ENCODE results near the gene C1orf174. TPM values are rescaled to one million over a fixed set of nuclear protein-coding genes. Genes with fewer than 3 reads are reported as not detected.

C1orf174 gene
- total RNA-seq, 3 donors from 2014 or later = 17.6 to 24.9 (median 18.1) TPM

GRCh38 chr1:3940081-3940753 lies 40.1 kb upstream of the C1orf174 start:
- DNase-seq (ENCODE audit: low spot score in 2 of 2) = no peak
- Histone ChIP-seq H3K27me3 (peaks cover 0 to 43% of the 10 kb centered on the region in 2 donors), H3K36me3 (no peaks in the 10 kb centered on the region), H3K9me3 (peaks cover 4 to 11% of the 10 kb centered on the region in 2 donors), H3K4me3 (no peak overlapping the region), H3K27ac (no peak overlapping the region), H3K4me1 (no peaks in the 10 kb centered on the region)
- intact Hi-C loops (cut with DNase I; ENCODE audit: low total_unique reads) = no loop called here
- no peak for TF ChIP-seq POLR2A (IDR thresholded peaks at IDR 0.05)

GRCh38 chr1:3939242-3940080 lies 39.4 kb upstream of the C1orf174 start:
- H3K9me3 ChIP-seq = peaks cover 5 to 11% of the 10 kb centered on the region in 2 donors
- no peak for TF ChIP-seq POLR2AphosphoS5 (IDR thresholded peaks at IDR 0.05)
- TF ChIP-seq, protein P1, sequence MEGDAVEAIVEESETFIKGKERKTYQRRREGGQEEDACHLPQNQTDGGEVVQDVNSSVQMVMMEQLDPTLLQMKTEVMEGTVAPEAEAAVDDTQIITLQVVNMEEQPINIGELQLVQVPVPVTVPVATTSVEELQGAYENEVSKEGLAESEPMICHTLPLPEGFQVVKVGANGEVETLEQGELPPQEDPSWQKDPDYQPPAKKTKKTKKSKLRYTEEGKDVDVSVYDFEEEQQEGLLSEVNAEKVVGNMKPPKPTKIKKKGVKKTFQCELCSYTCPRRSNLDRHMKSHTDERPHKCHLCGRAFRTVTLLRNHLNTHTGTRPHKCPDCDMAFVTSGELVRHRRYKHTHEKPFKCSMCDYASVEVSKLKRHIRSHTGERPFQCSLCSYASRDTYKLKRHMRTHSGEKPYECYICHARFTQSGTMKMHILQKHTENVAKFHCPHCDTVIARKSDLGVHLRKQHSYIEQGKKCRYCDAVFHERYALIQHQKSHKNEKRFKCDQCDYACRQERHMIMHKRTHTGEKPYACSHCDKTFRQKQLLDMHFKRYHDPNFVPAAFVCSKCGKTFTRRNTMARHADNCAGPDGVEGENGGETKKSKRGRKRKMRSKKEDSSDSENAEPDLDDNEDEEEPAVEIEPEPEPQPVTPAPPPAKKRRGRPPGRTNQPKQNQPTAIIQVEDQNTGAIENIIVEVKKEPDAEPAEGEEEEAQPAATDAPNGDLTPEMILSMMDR (IDR thresholded peaks at IDR 0.05) = no peak
- TF ChIP-seq POLR2A (IDR thresholded peaks at IDR 0.05) = no peak
- DNase-seq (ENCODE audit: low spot score in 2 of 2) = no peak
- H3K27me3 ChIP-seq = peaks cover 0 to 46% of the 10 kb centered on the region in 2 donors
- H3K36me3 ChIP-seq = no peaks in the 10 kb centered on the region
- intact Hi-C loops (cut with DNase I; ENCODE audit: low total_unique reads) = loop anchor here (5.0 kb wide), 1 partner anchor 1022 kb away; no protein-coding TSS in a partner anchor
- H3K4me3 ChIP-seq = no peak overlapping the region
- no peak overlapping the region for H3K27ac ChIP-seq
- no peaks in the 10 kb centered on the region for H3K4me1 ChIP-seq

DNA sequence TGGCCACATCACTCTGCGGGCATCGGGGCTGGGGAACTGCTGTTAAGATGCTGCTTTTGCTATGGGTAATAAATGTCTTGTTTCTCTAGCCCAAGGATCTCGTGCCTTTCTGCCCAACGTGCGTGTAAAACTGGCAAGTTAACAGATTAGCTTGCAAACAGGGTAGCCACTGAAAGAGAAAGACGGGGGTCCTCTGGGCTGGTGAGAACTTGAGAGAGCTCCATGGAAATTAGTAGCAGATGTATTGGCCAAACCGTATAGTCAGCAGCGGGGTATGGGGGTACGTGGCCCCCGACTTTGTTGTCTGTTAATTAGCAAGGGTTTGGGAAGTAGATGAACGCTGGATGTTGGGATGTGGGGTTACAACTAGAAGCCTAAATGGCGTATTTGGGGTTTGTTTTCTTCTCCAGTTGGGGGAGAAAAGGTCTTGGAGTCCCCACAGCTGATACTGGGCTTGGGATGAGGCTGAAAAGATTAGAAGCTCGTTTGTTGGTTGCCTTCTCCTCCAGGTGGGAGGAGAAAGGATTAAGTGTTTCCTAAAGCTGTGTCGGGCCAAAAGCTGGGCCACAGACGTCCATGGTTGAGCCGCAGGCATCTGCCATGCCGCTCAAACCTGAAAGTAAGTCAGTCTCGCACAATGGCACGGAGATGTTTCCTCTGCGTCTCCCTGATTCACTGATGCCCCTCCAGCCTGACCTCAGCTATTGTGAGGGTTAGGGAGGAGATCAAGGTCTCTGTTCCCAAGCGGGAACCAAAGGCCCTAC lies 32.3 kb upstream of the C1orf174 start:
- DNase-seq (ENCODE audit: low spot score in 2 of 2) = no peak
- Histone ChIP-seq H3K4me3 (no peak overlapping the region), H3K9me3 (peaks cover 5 to 8% of the 10 kb centered on the region in 2 donors), H3K27me3 (peaks cover 0 to 39% of the 10 kb centered on the region in 2 donors), H3K36me3 (no peaks in the 10 kb centered on the region), H3K27ac (no peak overlapping the region), H3K4me1 (no peaks in the 10 kb centered on the region)
- TF ChIP-seq POLR2AphosphoS5 (IDR thresholded peaks at IDR 0.05) (no peak), POLR2A (IDR thresholded peaks at IDR 0.05) (no peak)
- TF ChIP-seq, protein P1 (IDR thresholded peaks at IDR 0.05) = no peak
- intact Hi-C loops (cut with DNase I; ENCODE audit: low total_unique reads) = no loop called here

DNA sequence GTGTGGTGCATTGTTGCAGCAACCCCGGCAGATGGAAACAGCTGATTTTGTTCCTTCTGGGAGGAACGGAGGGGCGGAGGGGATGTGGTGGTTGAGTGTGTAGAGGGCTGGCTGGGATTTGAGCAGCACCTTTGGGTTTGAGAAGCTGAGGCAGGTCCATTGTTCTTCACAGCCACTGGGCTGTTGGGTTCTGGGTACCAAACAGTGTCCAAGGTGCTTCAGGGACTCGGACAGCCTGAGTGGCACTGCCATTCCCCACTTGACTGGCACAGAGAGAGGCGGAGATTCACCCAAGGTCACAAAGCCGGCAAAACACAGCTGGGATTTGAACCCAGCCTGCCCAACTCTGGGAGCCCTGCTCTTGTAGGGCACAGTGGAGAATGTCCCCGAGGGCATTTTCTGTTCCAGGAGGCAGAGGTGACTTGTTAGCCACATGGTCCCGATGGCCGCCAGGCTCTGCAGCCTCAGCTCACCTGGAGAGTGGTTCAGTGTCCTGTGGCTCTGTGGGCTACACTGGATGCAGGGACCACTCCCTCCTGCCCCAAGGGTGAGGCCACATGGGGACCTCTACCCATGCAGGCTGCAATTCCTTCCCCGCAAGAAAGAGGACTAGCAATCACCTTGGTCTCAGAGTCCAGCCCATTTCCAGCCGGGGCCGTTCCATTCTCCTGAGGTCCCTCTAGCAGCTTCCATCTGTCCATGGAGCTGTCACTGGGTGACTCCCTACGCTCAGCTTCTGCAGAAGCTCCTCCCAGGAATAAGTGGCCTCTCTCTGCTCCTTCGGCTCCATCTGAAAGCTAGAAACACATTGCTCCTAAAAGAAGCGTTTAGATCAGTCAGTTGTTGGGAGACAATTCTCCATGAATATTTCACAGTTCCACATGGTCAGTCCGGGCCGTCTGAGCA lies 31.2 kb upstream of the C1orf174 start:
- intact Hi-C loops (cut with DNase I; ENCODE audit: low total_unique reads) = no loop called here
- TF ChIP-seq POLR2AphosphoS5 (IDR thresholded peaks at IDR 0.05) (no peak), POLR2A (IDR thresholded peaks at IDR 0.05) (no peak)
- TF ChIP-seq, protein P1 (IDR thresholded peaks at IDR 0.05) = no peak

More for the DNA sequence above, 31.2 kb upstream of the C1orf174 start:
- Histone ChIP-seq H3K27ac (no peak overlapping the region), H3K9me3 (peaks cover 0 to 5% of the 10 kb centered on the region in 2 donors), H3K36me3 (no peaks in the 10 kb centered on the region), H3K4me3 (no peak overlapping the region), H3K27me3 (peaks cover 0 to 40% of the 10 kb centered on the region in 2 donors), H3K4me1 (no peaks in the 10 kb centered on the region)
- DNase-seq (ENCODE audit: low spot score in 2 of 2) = no peak
